Hematopoietic multipotent progenitor cell treated with erythropoietin and hydrocortisone succinate and interleukin-3 and kit ligand, for 8 days (in vitro differentiated cells): ENCODE data around the gene TMEM79.
A peak's percentile ranks its signal among the peaks of the same experiment; 100 is the strongest.
"Not testable (repeated sequence)": the region's sequence is repeated elsewhere in the genome, so short reads cannot be mapped to it uniquely, and the experiment has no call there.

ENCODE experiments used
- DNase-seq: peaks from one replicate; pipeline ENCODE4 v3.0.0-alpha.2; 2015

TMEM79 gene

DNA sequence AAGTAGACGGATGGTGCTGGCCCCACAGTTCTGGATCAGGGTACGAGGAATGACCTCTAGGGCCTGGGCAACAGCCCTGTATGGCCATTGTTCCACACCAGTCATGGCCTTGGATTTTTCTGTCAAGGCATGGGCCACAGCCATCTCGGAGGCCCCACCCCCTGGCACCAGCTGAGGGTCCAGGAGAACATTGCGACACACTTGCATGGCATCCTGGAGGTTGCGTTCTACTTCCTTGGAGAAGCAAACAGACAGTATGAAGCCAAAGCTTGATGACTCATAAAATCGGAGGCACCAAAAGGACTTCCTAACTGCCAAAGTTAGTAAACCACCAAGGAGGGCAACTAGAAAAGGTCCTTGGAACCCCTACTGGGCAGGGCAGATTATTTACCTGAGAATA lies 26.8 kb downstream of the TMEM79 start:
- no peak for DNase-seq

DNA sequence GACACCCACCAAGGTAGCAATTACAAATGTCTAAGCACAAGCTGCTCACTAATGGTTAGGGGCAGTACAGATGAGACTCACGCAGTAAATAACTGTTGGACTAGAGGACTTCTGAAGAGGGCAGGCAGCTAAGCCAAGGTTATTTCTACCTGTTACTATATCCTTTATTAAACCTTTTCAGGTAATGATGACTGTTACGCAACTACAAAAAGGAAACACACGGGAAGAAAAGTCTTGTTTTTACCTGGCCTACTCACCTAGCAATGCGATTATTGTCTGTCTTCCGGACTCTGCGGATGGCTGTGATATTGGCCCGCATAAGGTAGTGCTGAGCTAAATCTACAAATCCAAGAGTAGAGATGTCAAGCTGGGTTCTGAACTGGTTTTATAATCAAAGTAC lies 32.8 kb downstream of the TMEM79 start:
- DNase-seq: no peak

DNA sequence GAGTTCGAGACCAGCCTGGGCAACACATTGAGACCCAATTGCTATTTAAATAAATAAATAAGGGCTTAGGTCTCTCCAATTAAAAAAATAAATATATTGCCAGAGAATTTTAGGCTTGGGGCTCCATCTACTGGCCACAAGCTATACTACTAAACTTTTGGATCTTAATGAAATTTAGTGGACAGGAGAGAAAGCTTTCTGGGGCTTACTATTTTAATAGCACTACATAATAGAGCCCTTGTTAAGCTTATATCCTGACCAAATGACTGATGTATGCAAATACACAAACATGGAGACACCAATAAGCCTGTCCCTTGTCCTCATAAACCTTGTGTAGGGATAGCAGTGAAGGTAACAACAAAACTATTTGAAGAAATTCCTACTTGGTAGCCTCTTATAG lies 35.5 kb downstream of the TMEM79 start:
- peak; percentile 57 for DNase-seq

DNA sequence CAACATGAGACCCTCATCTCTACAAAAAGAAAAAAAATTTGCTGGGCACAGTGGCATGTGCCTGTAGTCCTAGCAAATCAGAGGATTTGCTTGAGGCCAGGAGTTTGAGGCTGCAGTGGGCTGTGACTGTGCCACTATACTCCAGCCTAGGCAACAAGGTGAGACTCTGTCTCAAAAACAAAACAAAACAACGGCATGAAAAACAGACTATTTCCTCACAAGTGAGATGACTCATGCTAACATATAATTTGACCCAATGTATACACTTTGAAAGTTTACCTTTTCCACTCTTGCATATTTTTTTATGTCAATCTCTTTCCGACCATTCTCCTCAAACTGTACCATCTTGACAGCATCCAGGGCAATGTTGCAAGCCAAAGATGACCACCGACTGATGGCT lies 36.4 kb downstream of the TMEM79 start:
- no peak for DNase-seq

DNA sequence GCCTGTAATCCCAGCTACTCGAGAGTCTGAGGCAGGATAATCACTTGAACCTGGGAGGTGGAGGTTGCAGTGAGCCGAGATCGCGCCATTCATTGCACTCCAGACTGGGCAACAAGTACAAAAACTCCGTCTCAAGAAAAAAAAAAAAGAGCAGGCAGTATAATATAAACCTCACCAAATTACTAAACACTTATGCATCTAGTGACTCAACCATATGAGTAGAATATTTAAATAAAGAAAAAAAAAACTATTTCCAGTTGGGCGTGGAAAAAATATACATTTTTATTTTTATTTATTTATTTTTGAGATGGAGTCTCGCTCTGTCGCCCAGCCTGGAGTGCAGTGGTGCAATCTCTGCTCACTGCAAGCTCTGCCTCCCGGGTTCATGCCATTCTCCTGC lies 39.1 kb downstream of the TMEM79 start:
- DNase-seq: not testable (repeated sequence)

DNA sequence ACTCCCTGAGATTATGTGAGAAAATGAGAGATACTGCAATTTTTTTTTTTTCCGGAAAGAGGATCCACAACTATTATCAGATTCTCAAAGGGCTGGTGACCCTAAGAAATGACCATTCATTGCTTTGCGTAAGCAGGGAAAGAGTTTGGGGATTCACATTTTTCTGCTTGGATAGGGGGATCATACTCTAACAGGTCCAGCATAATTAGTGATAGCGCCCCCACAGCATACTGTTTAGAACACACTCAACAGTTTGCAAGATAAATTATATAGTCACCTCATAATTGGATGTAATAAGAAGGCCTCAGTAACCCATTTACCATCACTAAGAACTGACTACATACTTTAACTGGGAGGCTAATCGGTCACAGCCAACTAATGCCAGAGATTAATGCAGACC lies 52.1 kb downstream of the TMEM79 start:
- DNase-seq: peak; percentile 70

DNA sequence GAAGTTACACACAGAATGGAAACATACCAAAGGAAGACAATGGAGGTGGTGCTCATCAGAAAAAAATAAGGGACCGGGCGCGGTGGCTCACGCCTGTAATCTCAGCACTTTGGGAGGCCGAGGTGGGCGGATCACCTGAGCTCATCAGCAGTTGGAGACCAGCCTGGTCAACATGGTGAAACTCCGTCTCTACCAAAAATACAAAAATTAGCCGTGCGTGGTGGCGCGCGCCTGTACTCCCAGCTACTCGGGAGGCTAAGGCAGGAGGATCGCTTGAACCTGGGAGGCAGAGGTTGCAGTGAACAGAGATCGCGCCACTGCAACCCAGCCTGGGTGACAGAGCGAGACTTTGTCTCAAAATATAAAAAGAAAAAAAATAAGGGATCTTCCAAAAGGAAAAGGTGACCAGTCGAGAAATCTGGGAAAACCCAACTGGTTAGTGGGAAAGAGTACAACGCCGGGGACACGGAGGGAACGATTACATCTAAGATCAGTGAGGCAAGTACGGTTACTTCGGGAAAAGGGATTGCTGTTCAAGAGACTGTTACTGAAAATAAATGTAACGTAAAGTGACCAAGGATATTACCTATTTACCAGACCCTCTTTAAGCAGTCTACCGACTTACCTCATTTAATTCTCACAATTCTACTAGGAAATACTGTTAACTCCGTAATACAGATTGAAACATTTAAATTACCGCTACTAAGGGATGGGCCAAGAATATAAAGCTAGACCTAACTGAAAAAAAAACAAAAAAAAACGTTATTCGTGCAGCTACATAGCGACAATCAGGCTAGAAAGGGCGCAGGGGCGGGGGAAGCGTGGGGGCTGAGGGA lies 53.1 kb downstream of the TMEM79 start:
- no peak for DNase-seq

DNA sequence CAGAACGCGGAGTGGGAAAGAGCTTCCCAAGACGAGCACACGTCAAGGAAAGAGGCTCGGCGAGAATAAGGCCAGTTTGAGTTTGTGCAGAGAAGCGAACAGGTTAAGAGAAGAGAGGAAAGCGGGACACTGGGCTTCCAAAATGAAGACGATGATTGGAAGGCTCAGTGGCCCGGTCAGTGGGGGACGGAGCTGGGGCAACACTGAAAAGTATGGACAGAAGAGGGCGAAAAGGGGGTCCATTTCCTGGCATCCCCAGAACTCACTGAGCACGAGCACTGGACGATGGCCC lies 53.7 kb downstream of the TMEM79 start:
- no peak for DNase-seq

DNA sequence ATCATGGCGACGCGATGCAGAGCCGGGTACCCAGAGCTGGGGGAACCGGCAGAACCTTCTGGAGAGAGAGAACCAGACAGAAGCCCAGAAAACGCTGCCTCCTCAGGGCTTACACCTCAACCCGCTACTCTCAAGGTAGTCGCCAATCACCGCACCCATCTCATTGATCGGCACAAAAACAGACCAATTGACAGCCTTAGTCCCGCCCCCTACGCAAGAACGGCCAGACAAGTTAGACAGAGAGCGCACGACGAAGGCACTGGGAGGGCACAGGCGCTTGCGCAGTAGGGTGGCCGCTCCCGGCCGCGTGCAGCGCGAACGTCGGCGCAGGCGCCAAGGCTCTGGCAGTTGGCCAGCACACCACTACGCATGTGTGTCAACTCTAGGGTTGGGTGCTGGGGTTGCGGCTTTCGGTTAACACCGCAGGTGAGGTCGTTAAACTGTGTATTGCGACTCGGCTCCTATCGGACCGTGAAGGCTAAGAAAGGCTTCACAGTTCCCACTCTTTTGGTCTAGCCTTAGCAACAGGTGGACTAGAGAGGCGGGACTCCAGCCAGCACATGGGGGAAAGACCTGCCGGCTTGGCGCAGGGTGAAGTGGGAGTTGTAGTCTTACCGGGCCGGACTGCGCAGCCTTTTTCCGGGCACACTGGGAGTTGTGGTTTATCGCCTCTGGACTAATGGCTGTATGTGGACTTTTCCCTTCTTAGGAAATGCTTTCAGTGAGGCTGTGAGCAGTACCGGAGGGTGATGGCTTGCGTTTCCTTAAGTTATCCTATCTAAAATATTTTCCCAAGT lies 54.3 kb downstream of the TMEM79 start, which contains the start of the genes CCT3 and TSACC:
TSS of gene CCT3 (minus strand) at position 113 of the 797 bp plus-strand sequence. CDS start at position 5, 108 bp downstream.
TSS of gene TSACC (plus strand) at position 347 of the 797 bp plus-strand sequence. CDS start 1,232 bp downstream, outside the sequence.
- DNase-seq: peak; percentile 100
